ENCODE data around the gene KRT83.

The KRT83 gene

GRCh38 chr12:52300796-52301691 is 20.2 kb downstream of the KRT83 start:
- Histone ChIP-seq H3K36me3 (ENCODE audit: control insufficient read depth in 2 of 2, insufficient read depth in 1 of 2, low read length in 2 of 2) (no peaks in the 10 kb centered on the region), H3K4me3 (ENCODE audit: low read depth, low read length) (no peak overlapping the region), H3K4me1 (ENCODE audit: control insufficient read depth, insufficient read depth, low read length) (no peaks in the 10 kb centered on the region), H3K9me3 (ENCODE audit: control insufficient read depth, insufficient read depth, low read depth, low read length) (no peaks in the 10 kb centered on the region), H3K27ac (ENCODE audit: extremely low read depth, low read depth, low read length) (no peak overlapping the region)
- ChIA-PET CTCF (no interaction called here), POLR2A (no interaction called here)
- no peak for TF ChIP-seq TCF7L2 (IDR thresholded peaks at IDR 0.05; ENCODE audit: borderline replicate concordance, low read depth, low read length)
- TF ChIP-seq ZBTB49 (tag by site-specific recombination; IDR thresholded peaks at IDR 0.05; ENCODE audit: low read depth): no peak
- TF ChIP-seq ZNF701 (tag by site-specific recombination; IDR thresholded peaks at IDR 0.05): no peak
- no peak for TF ChIP-seq ZNF610 (tag by site-specific recombination; IDR thresholded peaks at IDR 0.05; ENCODE audit: borderline replicate concordance)
- TF ChIP-seq ZFHX2 (tag by site-specific recombination; conservative IDR thresholded peaks at IDR 0.05): peak; percentile 59
- TF ChIP-seq EGR2 (tag by site-specific recombination; IDR thresholded peaks at IDR 0.05; ENCODE audit: low read depth): peak; percentile 84
- no peak for TF ChIP-seq PATZ1 (tag by site-specific recombination; IDR thresholded peaks at IDR 0.05)
- no peak for TF ChIP-seq ZNF677 (tag by site-specific recombination; IDR thresholded peaks at IDR 0.05)
- no peak for TF ChIP-seq ZSCAN4 (tag by site-specific recombination; IDR thresholded peaks at IDR 0.05)
- TF ChIP-seq SALL2 (tag by site-specific recombination; IDR thresholded peaks at IDR 0.05; ENCODE audit: borderline replicate concordance): 0 out of 2 replicates have a peak, but pooled peaks have one; percentile 44
- TF ChIP-seq REST (tag by site-specific recombination; IDR thresholded peaks at IDR 0.05): peak; percentile 94
- TF ChIP-seq ZNF544 (tag by site-specific recombination; IDR thresholded peaks at IDR 0.05): no peak
- TF ChIP-seq ZNF626 (tag by site-specific recombination; IDR thresholded peaks at IDR 0.05): no peak
- no peak for TF ChIP-seq ZSCAN18 (tag by site-specific recombination; IDR thresholded peaks at IDR 0.05)
- no peak for TF ChIP-seq ZSCAN16 (tag by site-specific recombination; IDR thresholded peaks at IDR 0.05)
- TF ChIP-seq ZNF560 (tag by site-specific recombination; IDR thresholded peaks at IDR 0.05; ENCODE audit: borderline replicate concordance): no peak

Measured in HEK293 (cell line).